GM13976 (cell line): ENCODE data around the gene IFNLR1.
A peak's percentile ranks its signal among the peaks of the same experiment; 100 is the strongest.

ENCODE experiments used
- DNase-seq: peaks from one replicate; pipeline ENCODE4 v3.0.0; 2012; ENCODE audit warnings: low spot score
- in situ Hi-C: fragments of 300-500 bp; cut with MboI; formaldehyde crosslinking; loops from one replicate; pipeline ENCODE4 v1.12.0; 2022; ENCODE audit warnings: low sequenced_read_pairs, mixed read lengths, inconsistent platforms; ENCODE audit not compliant: unreplicated experiment
- TF ChIP-seq, protein P1 (sequence below): IDR thresholded peaks from 2 replicates; pipeline ENCODE4 v1.5.1; 2012; ENCODE audit warnings: borderline replicate concordance, mild to moderate bottlenecking; ENCODE audit not compliant: insufficient read depth; ENCODE audit errors: extremely low read depth, missing control alignments, control extremely low read depth

The IFNLR1 gene

DNA sequence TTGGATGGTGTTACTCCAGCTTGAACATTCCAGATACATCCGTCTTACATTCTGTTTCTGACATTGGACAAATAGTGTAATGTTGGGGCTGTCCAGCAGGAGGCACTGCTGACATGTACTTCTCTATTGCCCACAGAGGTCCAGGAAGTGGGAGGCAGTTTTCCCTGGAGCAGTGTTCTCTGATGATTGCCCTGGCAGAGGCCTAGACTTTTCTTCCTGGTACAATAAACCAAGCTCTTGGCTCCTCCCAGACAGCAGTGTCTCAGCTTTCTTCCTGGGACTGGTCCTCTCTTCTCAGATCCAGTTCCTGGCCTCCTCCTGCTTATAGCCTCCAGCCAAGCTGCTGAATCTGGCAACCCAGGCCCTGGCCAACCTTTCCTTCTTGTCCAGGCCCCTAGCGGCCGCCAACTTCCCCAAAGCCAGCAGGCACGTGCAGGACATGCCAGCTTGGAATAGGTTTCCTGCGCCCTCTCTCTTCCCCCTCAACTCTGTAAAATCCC is 14.9 kb upstream of the IFNLR1 start:
- in situ Hi-C loops = loop anchor here (5.0 kb wide), 1 partner anchor 190 kb away; no protein-coding TSS in a partner anchor
- TF ChIP-seq, protein P1, sequence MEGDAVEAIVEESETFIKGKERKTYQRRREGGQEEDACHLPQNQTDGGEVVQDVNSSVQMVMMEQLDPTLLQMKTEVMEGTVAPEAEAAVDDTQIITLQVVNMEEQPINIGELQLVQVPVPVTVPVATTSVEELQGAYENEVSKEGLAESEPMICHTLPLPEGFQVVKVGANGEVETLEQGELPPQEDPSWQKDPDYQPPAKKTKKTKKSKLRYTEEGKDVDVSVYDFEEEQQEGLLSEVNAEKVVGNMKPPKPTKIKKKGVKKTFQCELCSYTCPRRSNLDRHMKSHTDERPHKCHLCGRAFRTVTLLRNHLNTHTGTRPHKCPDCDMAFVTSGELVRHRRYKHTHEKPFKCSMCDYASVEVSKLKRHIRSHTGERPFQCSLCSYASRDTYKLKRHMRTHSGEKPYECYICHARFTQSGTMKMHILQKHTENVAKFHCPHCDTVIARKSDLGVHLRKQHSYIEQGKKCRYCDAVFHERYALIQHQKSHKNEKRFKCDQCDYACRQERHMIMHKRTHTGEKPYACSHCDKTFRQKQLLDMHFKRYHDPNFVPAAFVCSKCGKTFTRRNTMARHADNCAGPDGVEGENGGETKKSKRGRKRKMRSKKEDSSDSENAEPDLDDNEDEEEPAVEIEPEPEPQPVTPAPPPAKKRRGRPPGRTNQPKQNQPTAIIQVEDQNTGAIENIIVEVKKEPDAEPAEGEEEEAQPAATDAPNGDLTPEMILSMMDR = peak; percentile 79
- peak; percentile 66 for DNase-seq

DNA sequence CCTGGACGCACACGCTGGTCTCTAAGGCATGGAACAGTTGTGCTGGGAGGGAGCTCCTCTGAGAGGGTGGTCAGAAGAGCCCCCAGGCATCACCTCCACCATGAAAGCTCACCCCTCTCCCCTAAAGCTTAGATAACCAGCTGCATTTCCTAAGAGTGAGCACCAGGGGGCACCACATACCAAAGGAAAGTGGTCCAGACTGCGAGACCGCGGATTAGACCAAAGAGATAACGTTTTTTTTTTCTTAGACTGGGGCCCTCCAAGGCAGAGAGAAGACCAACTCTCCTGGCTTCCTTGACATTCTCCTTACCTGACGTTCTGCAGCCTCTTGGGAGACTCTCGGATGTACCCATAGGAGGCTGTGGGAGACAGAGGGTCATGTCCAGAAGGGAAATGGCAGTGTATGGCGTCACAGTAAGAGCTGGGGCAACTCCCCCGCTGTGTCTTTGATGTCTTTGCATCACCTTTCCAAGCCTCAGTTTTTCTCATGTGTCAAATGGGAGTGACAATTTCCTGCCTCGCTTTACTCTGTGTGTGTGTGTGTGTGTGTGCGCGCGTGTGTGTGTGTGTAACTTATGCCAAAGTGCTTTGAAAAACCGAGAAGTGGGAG is 12.3 kb upstream of the IFNLR1 start:
- in situ Hi-C loops = no loop called here
- TF ChIP-seq, protein P1 = peak; percentile 89
- peak; percentile 80 for DNase-seq

DNA sequence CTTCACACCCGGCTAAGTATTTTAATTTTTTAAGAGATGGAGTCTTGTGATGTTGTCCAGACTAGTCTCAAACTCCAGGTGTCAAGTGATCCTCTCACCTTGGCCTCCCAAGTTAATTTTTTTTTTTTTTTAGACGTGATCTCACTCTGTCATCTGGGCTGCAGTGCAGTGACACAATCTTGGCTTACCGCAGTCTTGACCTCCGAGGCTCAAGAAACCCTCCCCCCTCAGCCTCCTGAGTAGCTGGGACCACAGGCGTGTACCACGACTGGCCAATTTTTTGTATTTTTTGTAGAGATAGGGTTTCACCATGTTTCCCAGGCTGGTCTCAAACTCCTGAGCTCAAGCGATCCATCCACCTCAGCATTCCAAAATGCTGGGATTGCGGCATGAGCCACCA is 11.7 kb upstream of the IFNLR1 start:
- in situ Hi-C loops = no loop called here
- DNase-seq = no peak

DNA sequence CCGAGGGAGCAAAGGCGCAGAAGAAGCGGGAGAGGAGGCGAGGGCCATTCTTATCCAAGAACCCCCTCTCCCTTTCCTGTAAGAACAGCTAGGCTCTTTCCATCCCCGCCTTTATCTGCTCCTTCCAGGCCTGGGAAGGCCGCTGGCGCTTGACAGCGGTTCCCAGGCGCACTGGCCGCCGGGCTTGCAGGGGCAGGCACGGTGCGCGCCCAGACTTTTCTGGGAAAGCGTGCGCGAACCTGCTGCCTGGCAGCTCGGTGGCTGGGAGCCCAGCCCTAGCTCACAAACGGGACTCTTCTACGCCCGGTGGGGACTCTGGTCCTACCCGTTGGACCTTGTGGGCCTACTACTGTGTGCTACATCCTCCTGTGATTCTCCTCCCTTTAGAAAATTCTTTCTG is 8.8 kb upstream of the IFNLR1 start:
- TF ChIP-seq, protein P1 = no peak
- no peak for DNase-seq

More for the DNA sequence above, 11.7 kb upstream of the IFNLR1 start:
- TF ChIP-seq, protein P1 = no peak

DNA sequence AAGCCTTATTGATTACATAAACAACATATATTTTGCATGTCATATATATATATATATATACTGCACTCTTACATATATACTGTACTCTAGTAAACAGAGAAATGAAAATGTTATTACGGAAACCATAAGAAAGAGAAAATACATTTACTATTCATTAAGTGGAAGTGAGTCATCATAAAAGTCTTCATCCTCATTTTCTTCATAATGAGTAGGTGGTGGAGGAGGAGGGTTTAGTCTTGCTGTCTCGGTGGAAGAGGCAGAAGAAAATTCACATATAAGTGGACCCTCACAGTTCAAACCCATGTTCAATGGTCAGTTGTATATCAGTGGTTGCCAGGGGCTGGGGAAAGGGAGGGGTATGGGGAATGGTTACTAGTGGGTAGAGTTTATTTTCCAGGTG is 8.0 kb upstream of the IFNLR1 start:
- in situ Hi-C loops = no loop called here
- TF ChIP-seq, protein P1 = no peak
- DNase-seq = no peak

More for the DNA sequence above, 8.8 kb upstream of the IFNLR1 start:
- in situ Hi-C loops = no loop called here

DNA sequence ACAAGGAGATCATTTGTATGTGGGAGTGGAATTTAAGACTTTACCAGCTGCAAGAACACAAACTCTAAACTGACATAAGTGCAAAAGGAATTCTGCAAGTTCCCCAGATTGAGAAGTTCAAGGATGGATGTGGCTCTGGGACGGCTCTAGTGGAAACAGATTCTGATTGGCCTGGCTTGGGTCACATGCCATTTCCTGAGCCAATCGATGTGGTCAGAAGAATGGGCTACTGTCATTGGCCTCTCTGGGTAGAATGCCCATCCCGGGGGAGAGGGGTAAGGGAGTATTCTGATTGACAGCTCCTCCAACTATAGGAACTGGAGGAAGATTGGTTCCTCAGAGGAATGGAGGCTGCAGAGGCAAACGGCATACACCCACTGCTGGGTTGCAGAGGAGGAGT is 6.0 kb upstream of the IFNLR1 start:
- TF ChIP-seq, protein P1 = no peak
- no peak for DNase-seq
- in situ Hi-C loops = no loop called here
